GM23338 (cell line): Measurements from ENCODE around the gene ZPBP2.
"Not testable (repeated sequence)": the region's sequence is repeated elsewhere in the genome, so short reads cannot be mapped to it uniquely, and the experiment has no call there.

Experiments used
- CREB1 ChIP-seq: fragments of 250-450 bp; sonication (Bioruptor Pico); IDR thresholded peaks from 2 replicates; pipeline ENCODE4 v1.5.0; 2020; ENCODE audit warnings: low read depth, mild to moderate bottlenecking, moderate library complexity
- EZH2 ChIP-seq: fragments of 200-600 bp; sonication (generic); IDR thresholded peaks from one replicate; pipeline ENCODE4 v1.8.0; 2017; ENCODE audit warnings: antibody characterized with exemption, mild to moderate bottlenecking, low read depth; ENCODE audit not compliant: unreplicated experiment
- POLR2AphosphoS5 ChIP-seq: IDR thresholded peaks from 2 replicates; pipeline ENCODE4 v1.6.1; 2016; ENCODE audit warnings: antibody characterized with exemption, low read depth
- TF ChIP-seq, protein P1 (sequence below), 2 experiments: fragments of 200-600 bp in 1 of 2; sonication (generic) in 1 of 2; conservative IDR thresholded peaks; 2 replicates each; pipeline versions ENCODE4 v1.5.1 to v1.6.1; 2016 to 2017; ENCODE audit warnings: antibody characterized with exemption in 2 of 2, low read depth in 2 of 2, mild to moderate bottlenecking in 2 of 2, moderate library complexity in 1 of 2
- TF ChIP-seq, protein P2 (sequence below): IDR thresholded peaks from one replicate; pipeline ENCODE4 v1.6.1; 2018; ENCODE audit warnings: antibody characterized with exemption; ENCODE audit not compliant: unreplicated experiment

DNA sequence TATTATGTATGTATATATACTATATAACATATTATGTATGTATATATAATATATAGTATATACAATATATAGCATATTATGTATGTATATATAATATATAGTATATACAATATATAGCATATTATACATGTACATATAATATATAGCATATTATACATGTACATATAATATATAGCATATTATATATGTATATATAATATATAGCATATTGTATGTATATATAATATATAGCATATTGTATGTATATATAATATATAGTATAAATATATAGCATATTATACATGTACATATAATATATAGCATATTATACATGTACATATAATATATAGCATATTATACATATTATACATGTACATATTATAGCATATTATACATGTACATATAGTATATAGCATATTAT, 17.8 kb upstream of the ZPBP2 start:
- TF ChIP-seq, protein P1, sequence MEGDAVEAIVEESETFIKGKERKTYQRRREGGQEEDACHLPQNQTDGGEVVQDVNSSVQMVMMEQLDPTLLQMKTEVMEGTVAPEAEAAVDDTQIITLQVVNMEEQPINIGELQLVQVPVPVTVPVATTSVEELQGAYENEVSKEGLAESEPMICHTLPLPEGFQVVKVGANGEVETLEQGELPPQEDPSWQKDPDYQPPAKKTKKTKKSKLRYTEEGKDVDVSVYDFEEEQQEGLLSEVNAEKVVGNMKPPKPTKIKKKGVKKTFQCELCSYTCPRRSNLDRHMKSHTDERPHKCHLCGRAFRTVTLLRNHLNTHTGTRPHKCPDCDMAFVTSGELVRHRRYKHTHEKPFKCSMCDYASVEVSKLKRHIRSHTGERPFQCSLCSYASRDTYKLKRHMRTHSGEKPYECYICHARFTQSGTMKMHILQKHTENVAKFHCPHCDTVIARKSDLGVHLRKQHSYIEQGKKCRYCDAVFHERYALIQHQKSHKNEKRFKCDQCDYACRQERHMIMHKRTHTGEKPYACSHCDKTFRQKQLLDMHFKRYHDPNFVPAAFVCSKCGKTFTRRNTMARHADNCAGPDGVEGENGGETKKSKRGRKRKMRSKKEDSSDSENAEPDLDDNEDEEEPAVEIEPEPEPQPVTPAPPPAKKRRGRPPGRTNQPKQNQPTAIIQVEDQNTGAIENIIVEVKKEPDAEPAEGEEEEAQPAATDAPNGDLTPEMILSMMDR (conservative IDR thresholded peaks at IDR 0.05; ENCODE audit: low read depth in 2 of 2): not testable (repeated sequence)
- TF ChIP-seq POLR2AphosphoS5; EZH2; CREB1 (CRISPR knock-in tag): not testable (repeated sequence)
- TF ChIP-seq, protein P2, sequence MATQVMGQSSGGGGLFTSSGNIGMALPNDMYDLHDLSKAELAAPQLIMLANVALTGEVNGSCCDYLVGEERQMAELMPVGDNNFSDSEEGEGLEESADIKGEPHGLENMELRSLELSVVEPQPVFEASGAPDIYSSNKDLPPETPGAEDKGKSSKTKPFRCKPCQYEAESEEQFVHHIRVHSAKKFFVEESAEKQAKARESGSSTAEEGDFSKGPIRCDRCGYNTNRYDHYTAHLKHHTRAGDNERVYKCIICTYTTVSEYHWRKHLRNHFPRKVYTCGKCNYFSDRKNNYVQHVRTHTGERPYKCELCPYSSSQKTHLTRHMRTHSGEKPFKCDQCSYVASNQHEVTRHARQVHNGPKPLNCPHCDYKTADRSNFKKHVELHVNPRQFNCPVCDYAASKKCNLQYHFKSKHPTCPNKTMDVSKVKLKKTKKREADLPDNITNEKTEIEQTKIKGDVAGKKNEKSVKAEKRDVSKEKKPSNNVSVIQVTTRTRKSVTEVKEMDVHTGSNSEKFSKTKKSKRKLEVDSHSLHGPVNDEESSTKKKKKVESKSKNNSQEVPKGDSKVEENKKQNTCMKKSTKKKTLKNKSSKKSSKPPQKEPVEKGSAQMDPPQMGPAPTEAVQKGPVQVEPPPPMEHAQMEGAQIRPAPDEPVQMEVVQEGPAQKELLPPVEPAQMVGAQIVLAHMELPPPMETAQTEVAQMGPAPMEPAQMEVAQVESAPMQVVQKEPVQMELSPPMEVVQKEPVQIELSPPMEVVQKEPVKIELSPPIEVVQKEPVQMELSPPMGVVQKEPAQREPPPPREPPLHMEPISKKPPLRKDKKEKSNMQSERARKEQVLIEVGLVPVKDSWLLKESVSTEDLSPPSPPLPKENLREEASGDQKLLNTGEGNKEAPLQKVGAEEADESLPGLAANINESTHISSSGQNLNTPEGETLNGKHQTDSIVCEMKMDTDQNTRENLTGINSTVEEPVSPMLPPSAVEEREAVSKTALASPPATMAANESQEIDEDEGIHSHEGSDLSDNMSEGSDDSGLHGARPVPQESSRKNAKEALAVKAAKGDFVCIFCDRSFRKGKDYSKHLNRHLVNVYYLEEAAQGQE: not testable (repeated sequence)
